DMS114 treated with DMSO at 0.1 percent for 48 hours (cell line): ENCODE measurements around the gene DNAAF6.
"Not testable (repeated sequence)": the region's sequence is repeated elsewhere in the genome, so short reads cannot be mapped to it uniquely, and the experiment has no call there.

ENCODE experiments used
- DNase-seq: peaks from one replicate; lab custom pipeline; 2025; ENCODE audit not compliant: unreplicated experiment; lab: John Stamatoyannopoulos, UW

DNAAF6 gene

GRCh38 chrX:107205770-107206696 is at the start of gene DNAAF6, which contains the start of gene NUP62CL:
Gene DNAAF6 (plus strand): TSS chrX:107206611. CDS start chrX:107212876, 6,265 bp downstream.
Gene NUP62CL (minus strand): TSS chrX:107206433. CDS start chrX:107175146, 31,287 bp downstream.
- no peak for DNase-seq

GRCh38 chrX:107157618-107158017 is 48.8 kb upstream of the DNAAF6 start:
- not testable (repeated sequence) for DNase-seq

- no peak for DNase-seq
These were observed 39.1 kb upstream of the DNAAF6 start for GRCh38 chrX:107167163-107167921.

DNA sequence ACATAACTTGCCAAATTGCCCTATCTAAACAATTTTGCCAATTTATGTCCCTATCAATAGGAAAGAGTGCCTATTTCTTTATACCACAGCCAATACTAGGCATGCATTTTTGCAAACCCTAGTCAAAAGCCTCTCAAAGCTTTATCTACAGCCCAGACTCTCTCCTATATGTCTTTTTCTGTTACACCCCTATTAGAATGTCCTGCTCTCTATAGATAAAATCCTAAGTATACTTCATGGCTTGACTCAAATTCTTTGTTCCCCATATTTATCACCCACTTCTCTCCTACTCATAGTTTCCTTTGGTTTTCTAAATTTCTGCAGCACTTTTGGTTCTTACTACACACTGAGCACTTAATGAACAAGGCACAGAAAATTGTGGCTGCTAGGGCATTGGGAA is 38.2 kb upstream of the DNAAF6 start:
- no peak for DNase-seq

- DNase-seq, result no peak
These were observed 37.7 kb upstream of the DNAAF6 start for GRCh38 chrX:107168712-107169111.

- DNase-seq, result no peak
These were observed 34.9 kb upstream of the DNAAF6 start for GRCh38 chrX:107171369-107172102.

DNA sequence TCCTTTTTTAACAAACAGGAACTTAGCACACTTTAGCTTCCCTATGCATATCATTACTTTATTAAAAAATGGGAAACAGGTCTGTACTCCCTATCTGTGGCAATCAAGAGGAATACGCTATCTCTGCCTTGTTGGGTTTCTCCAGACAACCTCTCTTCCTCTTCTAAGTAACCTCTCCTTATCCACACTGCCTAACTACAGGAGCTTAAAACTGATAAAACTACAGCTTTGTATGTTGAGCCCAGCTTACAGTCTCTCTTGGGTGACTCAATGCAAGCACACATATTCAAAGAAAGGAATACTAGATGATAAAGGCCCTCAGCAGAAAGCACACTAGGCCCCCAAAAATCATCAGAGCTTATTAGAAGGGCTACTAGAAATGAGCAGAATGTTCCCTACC is 9.1 kb upstream of the DNAAF6 start:
- DNase-seq, result no peak

DNA sequence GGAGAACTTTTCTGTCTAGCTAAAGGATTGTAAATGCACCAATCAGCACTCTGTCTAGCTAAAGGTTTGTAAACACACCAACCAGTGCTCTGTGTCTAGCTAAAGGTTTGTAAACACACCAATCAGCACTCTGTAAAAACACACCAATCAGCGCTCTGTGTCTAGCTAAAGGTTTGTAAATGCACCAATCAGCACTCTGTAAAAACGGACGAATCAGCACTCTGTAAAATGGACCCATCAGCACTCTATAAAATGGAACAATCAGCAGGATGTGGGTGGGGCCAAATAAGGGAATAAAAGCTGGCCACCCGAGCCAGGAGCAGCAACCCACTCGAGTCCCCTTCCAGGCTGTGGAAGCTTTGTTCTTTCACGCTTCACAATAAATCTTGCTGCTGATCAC is 8.3 kb upstream of the DNAAF6 start:
- DNase-seq, result not testable (repeated sequence)

GRCh38 chrX:107199491-107199890 is 6.9 kb upstream of the DNAAF6 start:
- DNase-seq, result no peak

DNA sequence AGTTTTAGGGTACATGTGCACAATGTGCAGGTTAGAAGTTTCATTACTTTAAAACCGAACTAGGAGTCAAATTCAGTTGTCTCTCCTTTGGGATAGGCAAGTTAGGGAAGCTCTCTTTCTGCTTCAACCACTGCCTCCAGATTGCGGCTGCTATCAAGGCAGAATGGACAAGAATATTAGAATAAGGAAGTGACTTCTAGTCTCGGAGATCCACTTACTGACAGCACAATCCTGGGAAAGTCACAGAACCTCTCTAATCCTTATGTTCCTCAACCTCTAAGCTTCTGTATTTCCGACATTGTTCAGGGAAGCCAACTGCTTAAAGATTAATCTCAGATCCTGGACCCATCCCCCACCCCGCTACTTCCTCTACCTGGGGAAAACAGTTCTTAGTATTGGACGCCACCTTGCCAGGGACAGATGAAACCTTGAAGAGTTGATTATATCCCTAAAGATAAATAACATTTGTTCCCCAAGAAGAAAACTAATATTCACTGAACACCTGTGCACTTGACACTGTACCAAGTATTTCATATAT is 2.3 kb upstream of the DNAAF6 start:
- no peak for DNase-seq

DNA sequence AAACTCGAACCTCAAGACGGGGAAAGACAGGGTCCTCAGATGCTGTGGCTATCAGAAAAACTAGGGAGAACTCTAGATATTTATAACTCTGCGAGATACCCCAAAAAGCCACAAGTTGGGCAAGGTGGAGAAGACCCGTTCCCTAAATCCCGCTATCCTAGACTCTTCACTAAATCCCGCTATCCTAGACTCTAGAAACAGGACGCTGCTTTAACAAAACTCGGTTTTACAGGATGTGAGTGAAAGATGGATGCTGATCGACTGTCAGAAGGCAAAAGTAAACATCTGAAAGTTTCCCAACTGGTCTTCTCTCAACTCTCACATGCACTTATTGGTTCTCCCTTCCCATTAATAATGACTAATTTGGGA is 270 bp downstream of the DNAAF6 start:
- DNase-seq, result no peak

DNA sequence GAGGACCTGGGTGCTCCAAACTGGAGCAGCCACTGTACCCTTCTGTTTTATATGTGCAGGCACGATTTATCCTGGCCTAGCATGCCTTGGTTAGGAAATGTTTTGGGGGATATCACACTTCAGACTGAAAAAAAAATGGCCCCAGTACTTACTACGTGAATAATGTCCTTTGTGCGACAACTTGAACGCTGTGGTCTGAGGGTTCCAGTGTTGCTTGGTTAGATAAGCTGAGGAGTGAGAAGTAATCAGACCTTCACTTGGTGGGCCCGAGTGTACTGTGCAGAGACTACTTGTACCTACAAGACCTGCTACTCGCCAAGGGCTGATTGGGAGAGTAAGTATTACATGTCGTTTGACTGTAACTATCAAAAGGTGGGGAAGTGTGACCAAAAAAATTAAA is 678 bp downstream of the DNAAF6 start:
- no peak for DNase-seq

DNA sequence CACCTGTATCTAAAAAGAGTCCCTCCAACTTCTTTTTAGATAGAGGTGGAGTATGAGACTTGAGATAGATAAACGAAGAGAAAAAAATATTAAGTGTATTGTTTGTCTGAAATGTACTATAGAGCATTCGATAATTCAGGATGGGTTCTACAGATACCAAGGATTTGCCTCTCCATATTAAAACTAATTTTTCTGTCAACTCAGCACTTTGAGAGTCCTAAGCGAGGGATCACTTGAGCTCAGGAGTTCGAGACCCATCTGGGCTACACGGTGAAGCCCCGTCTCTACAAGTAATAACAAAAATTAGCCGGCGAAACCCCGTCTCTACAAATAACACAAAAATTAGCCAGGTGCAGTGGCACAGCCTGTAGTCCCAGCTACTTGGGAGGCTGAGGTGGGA is 1.5 kb downstream of the DNAAF6 start:
- DNase-seq, result no peak

DNA sequence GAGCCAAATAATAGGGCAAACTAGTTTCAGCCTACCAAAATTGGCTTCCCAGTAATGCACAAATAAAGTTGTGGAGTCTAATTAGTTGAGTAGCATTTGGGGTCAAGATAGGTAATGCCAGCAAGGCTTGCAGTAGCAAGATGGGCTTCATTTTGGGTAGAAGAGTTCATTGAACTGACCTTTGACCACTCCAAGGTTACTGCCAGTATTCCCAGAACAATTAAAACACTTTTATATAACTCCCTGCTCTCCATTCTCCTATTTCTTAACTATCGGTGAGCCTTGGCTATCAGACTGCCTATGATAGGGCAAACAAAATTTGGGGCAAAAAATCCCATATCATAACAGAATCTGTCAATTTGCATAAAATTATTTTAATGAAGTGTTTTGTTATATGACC is 7.1 kb downstream of the DNAAF6 start:
- DNase-seq, result no peak

- DNase-seq, result no peak
These were observed 20.3 kb downstream of the DNAAF6 start for GRCh38 chrX:107226757-107227156.

DNA sequence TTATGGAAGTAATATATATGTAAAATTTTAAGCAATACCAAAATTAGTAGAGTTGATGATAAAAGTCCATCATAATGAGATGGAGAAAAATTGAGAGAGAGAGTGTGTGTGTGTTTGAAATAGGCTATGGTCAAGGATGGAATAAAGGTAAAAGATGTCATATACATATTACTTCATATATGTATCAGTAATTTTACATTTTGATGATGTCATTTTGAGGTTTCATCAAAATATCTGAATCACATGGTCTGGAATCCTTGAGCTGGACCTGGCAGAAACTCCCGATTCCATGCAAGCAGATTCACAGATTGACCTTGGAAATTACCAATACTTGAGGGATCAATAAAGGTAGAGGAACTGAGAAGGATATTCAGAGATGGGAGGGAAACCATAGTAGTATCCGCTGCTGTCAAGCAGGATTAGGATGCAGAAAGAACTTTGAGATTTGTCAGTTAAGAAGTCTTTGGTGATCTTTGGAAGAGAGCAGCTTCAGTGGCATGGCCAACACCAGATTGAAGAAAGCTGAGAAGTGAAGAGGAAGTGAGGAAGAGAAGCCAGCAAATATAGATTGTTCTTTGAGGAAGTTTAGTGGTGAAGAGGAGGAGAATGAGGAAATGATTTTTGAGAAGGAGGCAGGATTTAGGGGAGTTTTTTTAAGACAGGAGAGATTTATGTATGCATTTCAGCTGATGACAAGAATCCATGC is 21.5 kb downstream of the DNAAF6 start:
- no peak for DNase-seq

- no peak for DNase-seq
These were observed 22.0 kb downstream of the DNAAF6 start for GRCh38 chrX:107228486-107228819.

- peak; percentile 30 for DNase-seq
These were observed 66.1 kb downstream of the DNAAF6 start for GRCh38 chrX:107272431-107272921.

GRCh38 chrX:107273795-107274194 is 67.4 kb downstream of the DNAAF6 start:
- DNase-seq, result no peak

DNA sequence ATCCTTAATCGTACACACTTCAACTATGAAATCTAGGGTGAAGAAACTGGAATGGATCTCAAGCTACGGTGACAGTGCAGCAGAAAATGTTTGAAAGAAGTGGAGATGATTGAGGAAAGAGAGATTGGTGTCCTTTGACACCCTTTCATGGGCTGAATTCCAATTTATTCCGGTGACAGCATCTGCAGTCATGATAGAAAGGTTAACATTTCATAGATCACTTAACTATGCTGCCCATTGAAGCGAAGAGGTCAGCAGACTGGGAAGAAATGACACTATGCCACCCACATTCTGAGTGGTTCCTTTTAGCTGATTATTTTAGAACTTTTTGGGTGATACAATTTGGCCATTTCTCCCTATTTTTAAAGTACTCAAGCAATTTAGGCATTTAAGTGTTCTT is 82.3 kb downstream of the DNAAF6 start:
- DNase-seq, result no peak
